Measurements from ENCODE around the gene SEC31B.

SEC31B gene

DNA sequence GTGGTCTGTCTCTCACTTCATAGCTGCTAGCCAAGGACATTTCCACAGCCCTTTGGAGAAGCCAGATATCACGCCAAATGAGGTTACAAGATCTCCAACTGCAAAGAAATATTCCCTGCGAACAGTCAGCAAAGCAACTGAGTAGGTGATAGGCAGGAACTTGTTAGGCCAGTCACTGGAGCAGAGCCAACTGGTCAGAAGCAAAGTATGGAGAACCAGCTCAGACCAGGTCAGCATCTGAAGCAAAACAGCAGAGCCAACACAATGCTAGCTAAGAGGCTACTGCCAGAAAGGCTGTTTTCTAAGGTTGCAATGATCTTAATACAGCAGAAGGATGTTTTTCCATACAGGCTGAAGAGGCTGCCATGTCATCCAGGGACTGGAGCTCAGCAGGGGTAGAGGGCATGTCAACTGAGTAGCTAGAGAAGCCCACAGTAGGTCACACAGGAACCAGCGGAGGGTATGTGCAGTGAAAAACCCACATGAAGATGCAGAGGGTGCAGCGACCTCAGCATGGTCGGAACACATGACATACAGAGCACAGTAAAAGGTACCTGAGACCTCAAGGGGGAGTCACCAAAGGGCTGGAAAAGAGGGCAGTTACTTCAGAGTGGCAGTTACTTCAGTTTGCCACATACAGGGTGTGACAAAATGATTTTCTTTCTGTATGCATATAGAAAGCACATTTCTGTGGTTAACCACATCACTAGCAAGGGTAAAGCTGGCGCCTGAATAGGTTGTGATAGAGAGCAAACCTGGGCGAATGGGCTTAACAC lies 8.9 kb downstream of the SEC31B start:
- H3K4me3 ChIP-seq (ENCODE audit: low read depth, low read length), result no peak overlapping the region
- no peak for DNase-seq (ENCODE audit: low read depth)
- TF ChIP-seq, protein P1, sequence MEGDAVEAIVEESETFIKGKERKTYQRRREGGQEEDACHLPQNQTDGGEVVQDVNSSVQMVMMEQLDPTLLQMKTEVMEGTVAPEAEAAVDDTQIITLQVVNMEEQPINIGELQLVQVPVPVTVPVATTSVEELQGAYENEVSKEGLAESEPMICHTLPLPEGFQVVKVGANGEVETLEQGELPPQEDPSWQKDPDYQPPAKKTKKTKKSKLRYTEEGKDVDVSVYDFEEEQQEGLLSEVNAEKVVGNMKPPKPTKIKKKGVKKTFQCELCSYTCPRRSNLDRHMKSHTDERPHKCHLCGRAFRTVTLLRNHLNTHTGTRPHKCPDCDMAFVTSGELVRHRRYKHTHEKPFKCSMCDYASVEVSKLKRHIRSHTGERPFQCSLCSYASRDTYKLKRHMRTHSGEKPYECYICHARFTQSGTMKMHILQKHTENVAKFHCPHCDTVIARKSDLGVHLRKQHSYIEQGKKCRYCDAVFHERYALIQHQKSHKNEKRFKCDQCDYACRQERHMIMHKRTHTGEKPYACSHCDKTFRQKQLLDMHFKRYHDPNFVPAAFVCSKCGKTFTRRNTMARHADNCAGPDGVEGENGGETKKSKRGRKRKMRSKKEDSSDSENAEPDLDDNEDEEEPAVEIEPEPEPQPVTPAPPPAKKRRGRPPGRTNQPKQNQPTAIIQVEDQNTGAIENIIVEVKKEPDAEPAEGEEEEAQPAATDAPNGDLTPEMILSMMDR (IDR thresholded peaks at IDR 0.05; ENCODE audit: low read depth, low read length, missing control alignments), result no peak
- in situ Hi-C loops (cut with HindIII; ENCODE audit: low sequenced_read_pairs), result no loop called here

- in situ Hi-C loops (cut with HindIII; ENCODE audit: low sequenced_read_pairs), result no loop called here
- no peak for DNase-seq (ENCODE audit: low read depth)
- TF ChIP-seq, protein P1 (IDR thresholded peaks at IDR 0.05; ENCODE audit: low read depth, low read length, missing control alignments), result no peak
- no peak overlapping the region for H3K4me3 ChIP-seq (ENCODE audit: low read depth, low read length)
Measured at GRCh38 chr10:100509241-100509840, 10.3 kb downstream of the SEC31B start.

DNA sequence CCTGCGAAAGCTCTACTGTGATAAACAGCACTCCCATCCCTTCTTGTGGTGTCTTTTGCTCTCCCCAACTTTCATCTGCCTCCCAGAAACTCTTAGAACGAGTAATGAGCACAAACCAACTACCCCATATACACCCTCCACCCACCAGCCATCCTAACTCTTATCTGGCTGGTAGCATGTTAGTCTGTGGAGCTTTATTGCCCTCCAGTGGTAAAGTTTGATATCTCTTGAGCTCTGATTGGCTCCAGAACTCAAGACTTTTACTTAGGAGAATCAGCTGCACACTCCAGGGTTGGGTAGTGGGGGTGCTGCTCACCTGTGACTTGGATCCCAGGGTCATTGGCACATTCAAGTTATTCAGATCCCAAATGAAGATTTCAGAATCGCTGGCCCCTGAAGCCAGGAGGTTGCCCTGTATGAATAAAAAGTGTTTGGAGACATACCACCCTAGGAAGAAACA lies 10.9 kb downstream of the SEC31B start:
- in situ Hi-C loops (cut with HindIII; ENCODE audit: low sequenced_read_pairs), result no loop called here
- no peak overlapping the region for H3K4me3 ChIP-seq (ENCODE audit: low read depth, low read length)
- peak; percentile 31 for DNase-seq (ENCODE audit: low read depth)
- TF ChIP-seq, protein P1 (IDR thresholded peaks at IDR 0.05; ENCODE audit: low read depth, low read length, missing control alignments), result peak; percentile 72

DNA sequence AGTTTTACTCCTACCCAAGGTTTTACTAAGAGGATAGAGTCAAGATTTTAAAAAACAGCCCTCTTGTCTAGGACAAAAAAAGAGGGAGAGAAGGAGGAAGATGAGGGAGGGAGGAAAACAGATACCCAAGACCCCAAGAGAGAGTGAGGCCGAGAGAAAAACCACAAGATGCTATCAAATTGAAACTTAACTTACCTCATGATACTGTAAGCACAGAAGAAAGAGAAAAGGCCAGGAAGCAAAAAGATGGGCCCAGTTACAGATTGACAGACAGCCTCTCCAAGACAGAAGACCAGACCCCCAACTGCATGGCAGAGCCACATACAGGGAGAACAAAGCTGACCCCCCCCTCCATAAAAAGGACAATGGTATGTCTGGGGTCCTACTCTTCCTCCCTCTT lies 11.4 kb downstream of the SEC31B start:
- in situ Hi-C loops (cut with HindIII; ENCODE audit: low sequenced_read_pairs), result no loop called here
- DNase-seq (ENCODE audit: low read depth), result no peak
- no peak overlapping the region for H3K4me3 ChIP-seq (ENCODE audit: low read depth, low read length)
- TF ChIP-seq, protein P1 (IDR thresholded peaks at IDR 0.05; ENCODE audit: low read depth, low read length, missing control alignments), result no peak

- in situ Hi-C loops (cut with HindIII; ENCODE audit: low sequenced_read_pairs), result no loop called here
- no peak for DNase-seq (ENCODE audit: low read depth)
- no peak overlapping the region for H3K4me3 ChIP-seq (ENCODE audit: low read depth, low read length)
- TF ChIP-seq, protein P1 (IDR thresholded peaks at IDR 0.05; ENCODE audit: low read depth, low read length, missing control alignments), result no peak
Measured at GRCh38 chr10:100507357-100507732, 12.3 kb downstream of the SEC31B start.

GRCh38 chr10:100506596-100507356 lies 12.9 kb downstream of the SEC31B start:
- no peak for DNase-seq (ENCODE audit: low read depth)
- no peak overlapping the region for H3K4me3 ChIP-seq (ENCODE audit: low read depth, low read length)
- TF ChIP-seq, protein P1 (IDR thresholded peaks at IDR 0.05; ENCODE audit: low read depth, low read length, missing control alignments), result no peak
- in situ Hi-C loops (cut with HindIII; ENCODE audit: low sequenced_read_pairs), result no loop called here

All from astrocyte of the cerebellum (primary cell).